LHCN-M2 (cell line): ENCODE data around the gene ZER1. TPM values are rescaled to one million over a fixed set of nuclear protein-coding genes. Genes with fewer than 3 reads are reported as not detected.
"Not testable (repeated sequence)": the region's sequence is repeated elsewhere in the genome, so short reads cannot be mapped to it uniquely, and the experiment has no call there.

Experiments
- DNase-seq: peaks from one replicate; pipeline ENCODE4 v3.0.0-alpha.2; 2012; ENCODE audit warnings: low read depth
- polyA plus RNA-seq: library from polyadenylated mRNA; unstranded; fragments of >200 nt; gene quantifications from one replicate; pipeline ENCODE4 v1.2.1, GENCODE V29; 2012; ENCODE audit warnings: missing spikeins
- total RNA-seq: library from RNA; depleted of rRNA; stranded (reverse); fragments of >200 nt; gene quantifications from 2 replicates; pipeline ENCODE4 v1.2.3, GENCODE V29; 2014; rRNA removed

ZER1 gene
- total RNA-seq = 24.2 and 24.5 TPM in 2 replicates
- polyA plus RNA-seq = 21.0 TPM

- peak; percentile 80 for DNase-seq
Measured at GRCh38 chr9:128771745-128772519, at the start of gene ZER1. ZER1 (minus strand) TSS chr9:128771927; CDS start chr9:128755565, 16,362 bp downstream.

- no peak for DNase-seq
Measured at GRCh38 chr9:128820665-128821583, 49.2 kb upstream of the ZER1 start.

- no peak for DNase-seq
Measured at GRCh38 chr9:128819716-128820664, 48.3 kb upstream of the ZER1 start.

GRCh38 chr9:128818839-128819715 lies 47.4 kb upstream of the ZER1 start:
- peak; percentile 24 for DNase-seq

- peak; percentile 95 for DNase-seq
Measured at GRCh38 chr9:128818099-128818838, 46.5 kb upstream of the ZER1 start, which contains the start of gene ENDOG. ENDOG (plus strand) TSS chr9:128818500; CDS start chr9:128818685, 185 bp downstream.

- no peak for DNase-seq
Measured at GRCh38 chr9:128810873-128811272, 39.1 kb upstream of the ZER1 start.

GRCh38 chr9:128809831-128810230 lies 38.1 kb upstream of the ZER1 start:
- no peak for DNase-seq

GRCh38 chr9:128809036-128809599 lies 37.4 kb upstream of the ZER1 start:
- DNase-seq = no peak

- DNase-seq = no peak
Measured at GRCh38 chr9:128808543-128808942, 36.8 kb upstream of the ZER1 start.

GRCh38 chr9:128807827-128808226 lies 36.1 kb upstream of the ZER1 start:
- DNase-seq = no peak

GRCh38 chr9:128805661-128806060 lies 33.9 kb upstream of the ZER1 start:
- no peak for DNase-seq

GRCh38 chr9:128802482-128802881 lies 30.8 kb upstream of the ZER1 start:
- DNase-seq = no peak

- DNase-seq = no peak
Measured at GRCh38 chr9:128800061-128800460, 28.3 kb upstream of the ZER1 start.

GRCh38 chr9:128798896-128799295 lies 27.2 kb upstream of the ZER1 start:
- DNase-seq = no peak

- DNase-seq = not testable (repeated sequence)
Measured at GRCh38 chr9:128794961-128795360, 23.2 kb upstream of the ZER1 start.

GRCh38 chr9:128792978-128793686 lies 21.4 kb upstream of the ZER1 start:
- no peak for DNase-seq

- DNase-seq = no peak
Measured at GRCh38 chr9:128792134-128792533, 20.4 kb upstream of the ZER1 start.

- no peak for DNase-seq
Measured at GRCh38 chr9:128790536-128790935, 18.8 kb upstream of the ZER1 start.
